NCI-H2227 treated with DMSO at 0.1 percent for 48 hours (cell line): ENCODE results near the gene CDRT15L2.
"Not testable (repeated sequence)": the region's sequence is repeated elsewhere in the genome, so short reads cannot be mapped to it uniquely, and the experiment has no call there.

Experiments
- DNase-seq: peaks from one replicate; lab custom pipeline; 2025; lab: John Stamatoyannopoulos, UW

CDRT15L2 gene

GRCh38 chr17:20575071-20575470, 4.5 kb upstream of the CDRT15L2 start:
- not testable (repeated sequence) for DNase-seq

- DNase-seq, result not testable (repeated sequence)
These were observed 4.5 kb downstream of the CDRT15L2 start for GRCh38 chr17:20583891-20584577.

GRCh38 chr17:20588744-20589453, 9.4 kb downstream of the CDRT15L2 start:
- DNase-seq, result not testable (repeated sequence)

- not testable (repeated sequence) for DNase-seq
These were observed 9.9 kb downstream of the CDRT15L2 start for GRCh38 chr17:20589454-20589810.

GRCh38 chr17:20591040-20591439, 11.5 kb downstream of the CDRT15L2 start:
- not testable (repeated sequence) for DNase-seq

- DNase-seq, result not testable (repeated sequence)
These were observed 26.0 kb downstream of the CDRT15L2 start for GRCh38 chr17:20605568-20605967.

GRCh38 chr17:20609490-20609889, 30.0 kb downstream of the CDRT15L2 start:
- not testable (repeated sequence) for DNase-seq

- DNase-seq, result no peak
These were observed 31.8 kb downstream of the CDRT15L2 start for GRCh38 chr17:20611309-20611708.

- no peak for DNase-seq
These were observed 33.1 kb downstream of the CDRT15L2 start for GRCh38 chr17:20612635-20613034.

- no peak for DNase-seq
These were observed 33.7 kb downstream of the CDRT15L2 start for GRCh38 chr17:20613248-20613647.

GRCh38 chr17:20613905-20614304, 34.4 kb downstream of the CDRT15L2 start:
- no peak for DNase-seq

GRCh38 chr17:20615461-20615860, 35.9 kb downstream of the CDRT15L2 start:
- DNase-seq, result not testable (repeated sequence)
